Measurements from ENCODE around the gene LRRN2.

Gene LRRN2

DNA sequence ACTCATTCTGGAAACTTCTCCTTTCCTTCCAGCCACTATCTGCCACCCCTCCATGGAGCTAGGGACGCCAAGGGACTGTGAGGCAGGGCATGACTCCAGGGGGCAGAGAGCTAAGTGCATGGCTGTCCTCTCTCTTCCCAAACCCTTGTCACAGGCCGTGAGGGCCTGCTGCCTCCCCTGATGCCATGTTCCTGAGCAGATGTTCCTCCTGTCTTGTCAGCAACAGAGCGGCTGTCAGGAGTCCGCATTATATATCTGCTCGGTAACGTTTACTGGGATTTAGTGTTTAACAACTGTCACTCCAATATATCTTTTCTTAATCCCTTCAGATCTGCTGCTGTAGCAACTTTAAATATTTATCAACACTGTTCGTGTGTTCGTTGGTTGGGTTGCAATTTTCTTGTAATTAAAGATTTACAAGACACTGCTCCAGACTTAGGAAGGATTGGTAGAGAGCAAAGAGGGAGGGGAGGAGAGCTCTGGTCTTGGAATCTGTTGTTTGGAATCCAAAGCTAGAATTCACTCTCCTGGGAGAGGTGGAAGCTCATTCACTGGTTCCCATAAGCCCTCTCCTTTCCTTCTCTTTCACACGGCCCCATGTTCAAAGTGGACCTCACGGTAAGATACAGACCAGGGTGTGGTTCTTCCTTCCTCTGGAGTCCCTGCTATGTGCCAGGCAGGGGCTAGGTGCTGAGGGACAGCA, 93.1 kb downstream of the LRRN2 start:
- no peak for DNase-seq

DNA sequence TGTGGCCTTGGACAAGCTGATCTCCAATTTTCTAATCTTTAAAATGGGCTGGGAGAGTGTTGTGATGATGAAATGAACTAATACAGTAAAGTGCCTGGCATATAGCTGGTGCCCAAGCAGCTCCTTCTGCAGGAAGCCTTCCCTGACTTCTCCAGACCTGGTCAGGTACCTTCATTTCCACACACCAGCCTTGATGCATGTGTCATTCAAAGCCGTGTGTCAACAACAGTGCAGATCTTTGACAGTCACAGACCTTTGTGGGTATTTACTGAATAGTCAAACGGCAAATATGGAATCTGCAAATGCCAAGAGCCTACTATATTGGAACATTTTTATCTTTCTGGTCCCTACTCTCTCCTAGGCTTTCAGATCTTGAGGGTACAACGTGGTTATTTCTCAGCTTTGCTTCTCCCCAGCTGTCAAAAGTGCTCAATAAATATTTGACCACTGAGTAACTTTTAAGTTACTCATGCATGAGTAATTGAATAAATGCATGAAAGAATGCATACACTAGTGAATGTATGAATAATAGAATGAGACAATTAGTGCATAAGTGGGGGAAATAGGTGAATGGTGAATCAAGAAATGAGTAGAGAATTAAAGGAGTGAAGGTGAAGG, 94.0 kb downstream of the LRRN2 start:
- DNase-seq: no peak

DNA sequence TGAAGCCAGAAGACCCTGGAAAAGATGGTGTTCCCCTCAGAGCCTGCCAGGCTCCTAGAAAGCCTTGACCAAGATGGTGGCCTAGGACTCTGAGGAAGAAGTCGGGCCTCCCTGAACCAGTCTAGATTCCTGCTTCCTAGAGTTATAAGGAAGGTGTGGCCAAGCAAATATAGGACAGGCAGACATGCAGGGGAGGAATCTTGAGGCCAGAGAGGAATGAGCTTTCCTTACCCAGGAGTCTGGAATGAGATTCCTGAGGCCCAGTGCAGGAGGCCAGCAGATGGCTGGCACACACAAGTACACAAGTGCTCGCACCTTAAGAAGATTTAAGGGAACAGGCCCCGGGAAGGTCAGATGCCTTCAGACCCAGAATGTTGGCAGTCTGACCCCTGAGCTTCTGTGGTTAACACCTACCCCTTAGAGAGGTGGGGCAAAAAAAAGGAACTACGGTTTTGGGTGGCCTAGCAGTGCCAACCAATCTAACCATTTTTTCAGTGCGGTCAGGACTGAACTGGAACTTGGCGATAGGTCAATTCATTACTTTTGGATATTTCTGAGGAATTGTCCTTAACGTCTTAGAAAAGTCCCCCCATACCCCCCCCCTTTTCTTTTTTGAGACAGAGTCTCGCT, 96.0 kb downstream of the LRRN2 start:
- no peak for DNase-seq

DNA sequence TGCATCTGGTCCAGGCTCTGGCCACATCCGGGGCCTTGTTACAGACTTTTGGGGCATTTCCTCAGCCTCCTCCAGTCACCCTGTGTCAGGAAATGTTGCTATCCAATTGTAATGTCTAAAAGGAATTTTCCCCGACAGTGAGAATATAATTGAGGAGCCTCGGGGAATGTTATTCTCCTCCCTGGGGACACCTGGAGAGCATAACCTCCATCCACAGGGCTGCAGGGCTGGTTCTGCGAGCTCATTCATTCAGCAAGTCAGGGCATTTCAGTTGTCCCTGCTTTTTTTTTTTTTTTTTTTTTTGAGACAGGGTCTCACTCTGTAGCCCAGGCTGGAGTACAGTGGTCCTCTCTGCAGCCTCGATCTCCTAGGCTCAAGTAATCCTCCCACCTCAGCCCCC, 96.7 kb downstream of the LRRN2 start:
- DNase-seq: no peak

DNA sequence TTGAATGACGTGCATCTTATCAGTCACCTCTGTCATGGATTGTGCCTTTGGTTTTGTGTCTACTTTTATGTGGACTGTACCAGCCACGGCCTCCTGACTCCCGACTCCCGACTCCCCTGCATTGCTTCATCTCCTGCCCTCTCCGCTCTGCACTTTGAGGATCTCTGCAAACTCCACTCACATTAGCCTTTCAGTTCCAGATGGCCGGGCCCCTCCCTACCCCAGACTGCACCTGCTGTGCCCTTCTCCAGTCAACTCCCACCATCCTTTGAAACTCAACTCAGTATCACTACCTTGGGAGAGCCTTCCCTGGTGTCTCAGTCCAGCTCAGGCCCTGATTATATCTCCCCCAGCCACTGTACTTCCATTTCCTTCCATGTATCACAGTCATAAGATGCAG, 97.9 kb downstream of the LRRN2 start:
- DNase-seq: no peak

DNA sequence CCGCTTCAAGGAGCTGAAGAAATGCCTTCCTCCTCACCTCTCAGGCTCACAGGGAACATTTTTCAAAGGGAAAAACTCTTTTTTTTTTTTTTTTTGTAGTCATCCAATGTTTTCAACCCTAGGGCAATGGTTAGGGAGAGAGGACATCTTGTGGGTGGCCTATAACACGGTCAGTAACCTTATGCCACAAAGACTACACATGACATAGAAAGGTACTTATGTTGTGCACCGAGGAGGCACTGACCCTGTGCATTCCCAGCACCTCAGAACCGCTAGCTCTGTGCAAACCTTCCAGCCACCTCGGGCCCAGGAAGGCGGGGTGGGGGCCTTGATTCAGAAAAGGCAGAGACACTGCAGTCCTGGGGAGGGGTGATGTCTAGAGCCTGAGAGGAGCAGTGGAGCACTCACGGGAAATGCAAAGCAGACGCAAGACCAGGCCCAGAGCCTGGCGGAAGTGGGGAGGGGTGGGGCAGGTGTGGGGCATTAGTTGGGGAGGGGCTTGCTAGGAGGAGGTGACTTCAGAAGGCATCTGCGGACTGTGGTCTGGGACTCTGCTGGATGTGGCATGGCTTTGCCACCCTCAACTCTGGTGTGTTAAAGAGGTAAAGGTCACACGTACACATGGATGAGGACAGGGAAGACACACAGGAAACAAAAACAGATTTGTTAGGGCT, 100.7 kb downstream of the LRRN2 start:
- DNase-seq: no peak

DNA sequence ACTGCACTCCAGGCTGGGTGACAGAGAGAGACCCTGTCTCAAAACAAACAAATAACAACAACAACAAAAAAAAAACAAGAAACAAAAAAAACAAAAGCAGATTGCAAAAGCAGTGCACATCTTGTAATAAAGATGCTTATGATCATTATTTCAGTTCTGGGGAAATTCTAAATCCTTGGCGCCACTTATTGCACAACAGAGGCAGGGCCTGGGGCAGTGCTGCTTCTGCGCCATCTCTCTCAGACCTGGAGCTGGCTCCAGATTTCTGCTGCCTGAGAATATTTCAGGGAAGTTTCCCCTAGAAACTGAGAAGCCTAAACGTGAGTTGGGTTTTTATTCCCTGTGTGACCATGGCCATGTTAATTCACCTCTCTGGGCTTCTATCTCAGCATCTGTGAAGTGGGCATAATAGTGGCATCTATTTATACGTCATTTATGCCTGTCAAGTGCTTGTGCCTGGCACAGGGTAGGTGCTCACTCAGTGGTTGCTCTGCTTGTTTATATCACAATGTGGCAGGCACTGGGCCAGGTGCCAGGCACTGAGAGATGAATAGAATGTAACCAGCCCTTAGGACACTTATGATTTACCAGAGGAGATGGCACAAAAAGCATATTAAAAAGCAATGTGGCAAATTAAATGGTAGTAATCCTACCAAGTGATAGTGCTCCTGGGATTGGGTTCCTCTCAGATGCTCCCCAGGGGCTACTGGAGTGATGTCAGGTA, 101.5 kb downstream of the LRRN2 start:
- DNase-seq: no peak

DNA sequence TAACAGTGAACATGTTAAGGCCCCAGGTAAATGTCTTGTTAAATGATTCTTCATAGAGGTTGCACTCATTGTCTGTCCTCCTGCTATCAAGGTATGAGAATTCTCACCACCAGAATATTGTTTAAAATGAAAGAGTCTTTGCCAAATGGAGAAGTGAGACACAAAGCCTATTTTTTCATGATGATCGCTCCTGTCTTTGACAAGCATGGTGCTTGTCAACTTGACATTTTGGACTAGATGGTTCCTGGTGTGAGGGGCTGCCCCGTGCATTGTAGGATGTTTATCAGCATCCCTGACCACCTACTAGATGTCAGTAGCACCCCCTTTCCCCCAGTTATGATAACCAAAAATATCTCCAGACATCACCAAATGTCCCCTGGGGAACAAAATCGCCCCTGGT, 103.8 kb downstream of the LRRN2 start:
- no peak for DNase-seq

DNA sequence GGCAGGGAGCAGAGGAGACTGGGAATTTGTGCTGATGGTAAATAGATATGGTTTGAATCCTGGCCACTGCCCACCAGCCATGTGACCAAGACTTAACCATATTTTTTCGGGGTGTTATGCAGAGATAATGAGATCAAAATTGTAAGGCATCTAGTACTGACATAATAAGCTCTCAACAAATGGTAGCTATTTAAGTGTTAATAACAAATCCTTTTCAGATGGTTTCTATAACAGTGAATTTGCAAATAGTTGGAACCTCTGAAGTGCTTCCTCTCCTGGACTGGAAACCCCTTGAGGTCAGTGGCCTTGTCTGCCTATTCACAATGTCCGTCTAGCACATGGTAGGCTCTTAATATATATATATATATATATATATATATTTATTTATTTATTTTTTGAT, 104.7 kb downstream of the LRRN2 start:
- DNase-seq: no peak

DNA sequence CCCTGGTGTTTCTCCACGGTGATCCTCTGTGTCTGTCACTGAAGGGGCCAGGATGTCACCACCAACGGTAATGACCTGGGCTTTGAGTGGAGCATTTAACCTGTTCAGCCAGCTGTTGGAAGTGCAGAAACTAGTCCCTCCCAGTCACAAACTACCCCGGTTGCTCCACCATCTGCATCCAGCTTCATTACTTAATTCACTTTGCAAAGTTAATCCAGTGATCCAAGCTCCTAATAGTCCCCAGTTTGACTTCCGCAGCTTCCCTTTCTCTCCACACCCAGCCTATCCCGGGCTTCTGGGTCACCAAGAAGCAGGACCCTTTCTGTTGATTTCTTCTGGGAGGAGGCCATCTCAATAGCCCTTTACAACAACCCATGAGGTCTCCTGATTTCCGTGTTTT, 105.9 kb downstream of the LRRN2 start:
- no peak for DNase-seq

DNA sequence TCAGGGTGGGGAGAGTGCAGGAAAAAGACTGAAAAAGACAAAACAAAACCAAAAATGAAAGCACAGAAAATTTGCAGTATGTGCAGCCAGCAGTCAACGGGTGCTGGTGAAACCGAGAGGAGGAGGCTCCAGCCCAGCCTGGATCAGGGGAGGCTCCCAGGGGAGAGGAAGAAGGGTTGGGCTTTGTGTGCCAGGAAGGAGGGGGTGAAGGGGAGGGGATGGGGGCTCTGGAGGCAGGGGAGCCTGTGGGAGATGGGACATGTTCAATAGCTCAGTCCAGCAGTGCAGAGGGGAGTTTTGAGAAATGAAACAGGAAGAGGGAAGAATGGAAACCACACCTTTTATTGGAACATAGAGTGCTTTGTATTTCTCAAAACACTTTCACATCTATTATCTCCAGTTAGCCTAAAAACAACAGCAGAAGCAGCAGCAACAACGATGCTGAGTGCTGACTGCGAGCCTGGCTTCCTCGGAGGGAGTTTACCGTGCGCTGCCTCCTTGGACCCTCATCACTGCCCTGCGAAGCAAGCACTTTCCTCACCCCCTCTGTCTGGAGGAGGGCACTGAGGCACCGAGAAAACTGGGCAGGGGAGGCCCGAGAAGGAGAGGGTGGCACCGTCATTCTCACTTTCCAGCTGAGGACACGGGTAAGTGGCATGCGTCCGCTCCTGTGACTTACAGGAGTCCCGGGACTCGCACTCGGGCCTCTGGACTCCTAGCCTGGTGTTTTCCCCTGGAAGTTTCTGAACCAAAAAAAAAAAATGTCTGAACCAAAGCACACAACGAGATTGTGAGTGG, 106.5 kb downstream of the LRRN2 start:
- peak; percentile 18 for DNase-seq

DNA sequence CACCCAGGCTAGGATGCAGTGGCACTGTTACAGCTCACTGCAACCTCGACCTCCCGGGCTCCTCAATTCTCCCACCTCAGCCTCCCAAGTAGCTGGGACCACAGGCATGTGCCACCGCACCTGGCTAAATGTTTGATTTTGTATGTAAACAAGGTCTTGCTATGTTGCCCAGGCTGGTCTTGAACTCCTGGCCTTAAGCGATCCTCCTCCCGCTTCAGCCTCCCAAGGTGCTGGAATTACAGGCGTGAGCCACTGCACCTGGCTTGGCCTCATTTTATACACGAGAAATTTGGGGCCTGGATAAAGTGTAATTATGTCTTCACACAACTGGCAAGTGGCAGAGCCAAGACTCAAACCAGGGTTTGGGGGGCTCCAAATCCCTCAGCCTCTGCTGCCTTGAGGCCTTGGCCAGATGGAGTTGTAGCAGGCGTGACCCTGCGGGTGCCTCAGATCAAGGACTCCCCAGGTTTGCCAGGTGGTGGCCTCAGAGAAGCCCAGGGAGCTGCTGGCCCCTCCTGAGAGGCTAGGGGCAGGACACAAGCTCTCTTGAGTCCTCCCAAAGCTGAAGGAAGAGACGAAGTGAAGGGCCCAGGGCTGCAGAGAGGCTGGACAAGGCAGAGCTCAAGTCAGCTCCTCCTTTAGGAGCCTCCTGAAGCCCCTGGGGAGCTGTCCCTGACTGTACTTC, 107.6 kb downstream of the LRRN2 start:
- no peak for DNase-seq

DNA sequence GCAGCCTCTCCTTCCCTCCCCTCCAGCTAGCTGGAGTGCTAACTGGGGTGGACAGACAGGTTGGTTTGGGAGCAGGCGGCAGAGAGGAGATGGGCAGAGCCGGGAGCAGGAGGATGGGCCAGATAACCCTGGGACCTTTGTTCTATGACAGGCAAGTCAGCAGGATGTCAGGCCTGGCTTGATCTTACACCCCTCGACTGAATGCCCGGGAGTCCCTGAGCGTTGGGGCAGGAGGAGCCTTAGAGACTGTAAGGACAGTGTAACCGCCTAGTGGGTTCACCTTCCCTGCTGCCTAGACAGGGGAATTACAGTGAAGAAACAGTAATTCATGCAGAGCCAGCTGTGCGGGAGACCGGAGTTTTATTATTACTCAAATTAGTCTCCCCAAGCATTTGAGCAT, 109.1 kb downstream of the LRRN2 start:
- DNase-seq: no peak

DNA sequence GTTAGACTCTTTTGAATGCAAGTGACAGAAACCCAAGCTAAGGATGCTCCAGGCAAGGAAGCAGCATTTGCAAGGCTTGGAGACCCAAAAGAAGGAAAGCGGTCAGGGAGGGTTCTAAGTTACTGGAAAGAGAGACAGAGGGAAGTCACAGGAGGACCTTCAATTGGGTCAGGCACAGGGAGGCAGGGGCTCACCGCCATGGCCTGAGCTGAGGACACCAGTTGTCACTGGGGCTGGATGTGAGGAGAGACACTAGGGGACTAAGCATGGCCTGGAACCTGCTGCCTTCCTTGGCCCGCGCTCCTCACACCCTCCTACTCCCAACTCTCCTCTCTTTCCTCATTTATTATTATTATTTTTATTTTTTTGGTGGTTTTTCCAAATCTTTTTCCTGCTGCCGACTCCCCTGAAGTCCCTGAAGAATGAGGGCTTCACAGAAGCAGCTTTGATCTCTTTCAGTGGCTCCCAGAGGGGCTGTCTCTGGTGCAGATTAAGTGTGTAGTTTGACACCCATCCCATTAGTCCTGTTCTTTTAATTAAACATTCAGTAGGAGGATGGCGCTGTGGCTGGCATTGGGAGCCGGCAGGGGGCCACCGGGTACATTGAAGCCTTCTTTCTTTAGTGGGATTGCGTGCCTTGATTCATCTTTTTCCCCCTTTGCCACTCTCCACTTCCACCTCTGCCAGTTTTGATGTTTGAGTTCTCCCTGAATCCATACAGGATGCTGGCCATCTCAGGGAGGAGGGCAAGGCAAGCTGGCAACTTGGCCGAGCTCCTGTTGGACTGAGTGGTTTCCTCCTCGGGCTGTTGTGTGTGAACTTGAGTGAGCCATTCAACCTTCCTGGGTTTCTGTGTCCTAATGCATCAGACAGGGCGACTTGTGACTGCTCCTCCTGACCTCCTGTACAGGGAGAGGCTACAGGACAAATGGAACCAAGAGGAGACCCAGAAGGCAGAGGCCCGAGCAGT, 110.0 kb downstream of the LRRN2 start:
- no peak for DNase-seq

DNA sequence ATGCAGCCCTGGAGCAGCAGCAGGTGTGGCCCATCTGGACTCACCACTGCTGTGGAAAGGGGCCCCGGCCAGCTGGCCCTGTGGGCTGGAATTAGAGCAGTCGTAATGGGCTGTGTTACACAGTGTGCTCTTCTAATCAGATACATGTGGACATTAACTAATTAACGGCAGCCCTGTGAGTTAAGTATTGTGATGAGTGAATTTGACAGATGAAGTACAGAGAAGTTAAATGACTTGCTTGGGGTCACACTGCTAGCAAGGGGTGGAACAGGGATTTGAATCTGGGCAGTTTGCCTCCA, 110.7 kb downstream of the LRRN2 start:
- no peak for DNase-seq

DNA sequence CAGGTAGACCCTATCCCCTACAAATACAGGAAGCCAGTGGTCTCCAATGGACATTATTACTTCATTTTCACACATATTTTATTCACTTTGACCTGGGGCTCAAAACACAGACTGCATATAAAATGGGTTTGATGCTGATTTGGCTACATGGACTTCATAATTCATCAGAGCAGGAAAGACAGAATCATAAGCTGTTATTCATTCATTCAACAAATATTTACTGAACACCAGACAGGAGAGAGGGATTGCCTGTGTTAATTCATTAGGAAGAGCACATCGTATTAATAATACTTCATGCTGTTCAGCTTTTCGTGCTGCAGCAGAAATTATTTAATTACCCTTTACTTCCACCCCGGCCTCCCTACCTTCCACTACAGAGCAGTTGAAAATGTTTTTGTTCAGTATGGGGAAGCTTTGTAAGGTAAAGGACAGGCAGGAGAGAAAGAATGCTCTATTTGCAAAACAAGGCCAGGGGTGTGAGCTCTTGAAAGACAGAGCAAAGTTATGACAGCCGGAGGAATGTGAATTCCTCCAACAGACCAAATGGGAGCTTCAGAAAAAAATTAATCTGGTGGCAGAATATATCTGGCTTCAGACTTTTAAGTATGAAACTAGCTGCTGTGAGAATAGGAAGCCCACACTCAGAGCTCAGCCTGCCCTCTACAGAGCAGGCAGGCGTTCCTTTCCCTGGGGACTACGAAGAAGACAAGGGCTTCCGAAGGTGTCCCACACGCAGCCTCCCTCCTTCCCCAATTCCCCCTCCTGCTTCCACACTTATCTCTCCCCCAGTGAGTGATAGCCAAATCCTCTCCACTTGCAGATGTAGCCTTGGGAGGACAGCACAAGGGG, 111.3 kb downstream of the LRRN2 start:
- no peak for DNase-seq

DNA sequence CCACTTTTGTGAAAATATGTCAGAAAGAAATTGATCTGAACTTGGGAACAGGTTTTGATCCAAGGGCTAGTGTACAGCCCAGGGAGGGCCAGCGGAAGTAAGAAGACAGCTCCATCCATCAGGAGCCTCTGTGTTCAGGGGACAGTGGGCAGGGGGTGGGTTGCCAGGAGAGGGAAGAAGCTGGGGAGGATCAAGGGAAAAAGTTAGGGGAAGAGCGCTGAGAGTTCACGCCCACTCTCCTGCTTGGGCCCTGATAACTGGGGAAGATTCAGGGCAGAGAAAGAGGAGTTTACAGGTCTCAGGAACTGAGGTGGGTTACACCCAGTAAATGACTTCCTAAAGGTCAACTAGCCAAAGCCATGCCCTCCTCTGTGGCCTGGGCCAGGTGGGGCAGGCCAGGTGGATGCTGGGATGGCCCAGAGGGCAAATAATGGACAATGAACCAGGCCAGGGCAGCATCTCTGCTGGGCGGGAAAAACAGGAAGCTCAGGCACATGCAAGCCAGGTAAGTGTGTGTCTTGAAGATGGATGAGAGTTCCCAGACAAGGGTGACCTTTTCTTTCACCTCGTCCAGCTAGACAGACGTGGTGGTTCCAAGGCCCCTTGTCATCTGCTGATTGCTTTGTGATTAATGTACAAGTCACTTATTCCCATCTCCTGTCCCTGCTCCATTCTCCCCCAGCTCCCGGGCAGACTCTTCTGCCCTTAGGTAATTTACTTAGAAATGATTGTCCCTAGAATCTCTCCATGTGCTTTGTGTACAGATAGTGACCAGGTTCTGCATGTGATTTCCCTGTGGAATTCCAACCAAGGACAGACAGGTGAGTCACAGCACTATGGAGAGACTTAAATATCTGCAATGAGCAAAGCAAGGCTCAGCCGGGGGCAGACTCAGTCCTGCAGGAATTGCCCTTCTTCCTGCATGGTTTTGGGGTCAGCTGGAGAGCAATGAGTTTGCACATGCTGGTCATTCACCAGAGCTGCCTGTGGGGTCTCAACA, 112.3 kb downstream of the LRRN2 start:
- no peak for DNase-seq

DNA sequence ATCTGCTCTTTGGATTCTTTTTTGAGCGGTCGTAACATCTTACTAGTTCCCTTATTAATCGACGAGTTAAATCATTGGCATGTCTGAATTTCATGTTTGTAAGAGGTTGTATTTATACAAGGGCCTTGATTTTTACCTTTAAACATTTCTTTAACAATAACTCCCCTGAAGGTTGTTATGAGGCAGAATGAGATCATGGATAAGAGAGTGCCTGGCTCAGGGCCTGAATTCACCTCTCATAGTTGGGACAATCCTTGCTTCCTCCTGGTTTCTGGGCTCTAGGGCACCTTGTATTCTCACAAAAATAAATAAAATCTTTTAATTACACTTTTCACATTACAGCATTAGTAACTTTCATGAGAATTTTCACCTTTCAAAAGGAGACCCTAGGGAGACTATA, 113.9 kb downstream of the LRRN2 start:
- no peak for DNase-seq

DNA sequence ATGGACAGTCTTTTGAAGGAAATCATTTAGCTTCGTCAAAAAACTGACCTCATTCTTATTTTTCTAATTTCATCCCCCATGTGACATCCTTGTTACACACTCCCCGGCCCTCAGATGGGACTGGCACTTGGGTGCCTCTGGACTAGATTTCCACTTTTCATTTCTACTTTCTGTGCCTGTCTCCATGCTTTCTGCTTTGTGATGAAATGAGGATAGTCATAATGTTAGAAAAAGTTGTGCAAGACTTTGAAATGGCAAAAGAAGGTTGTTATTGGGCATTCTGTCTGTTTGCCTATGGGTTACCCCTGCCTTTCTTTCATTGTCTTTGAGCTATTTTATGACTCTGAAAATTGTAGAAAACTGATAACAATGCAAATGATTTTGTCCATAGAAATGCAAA, 114.4 kb downstream of the LRRN2 start:
- no peak for DNase-seq

Data from stimulated activated naive CD4-positive, alpha-beta T cell treated with Interleukin-2 at 50 U/mL for 16 hours (primary cell).